Mucosa of descending colon (tissue), 3 donors: Measurements from ENCODE around the gene CEP41. TPM values are rescaled to one million over a fixed set of nuclear protein-coding genes. Genes with fewer than 3 reads are reported as not detected.

Source experiments
- ATAC-seq: fragments of 200-7000 bp; cut with Tn5 transposase; one replicate; pipeline ENCODE4 v1.9.1; 2020; ENCODE audit warnings: mild to moderate bottlenecking, moderate library complexity
- DNase-seq, 3 donors: peaks; one replicate each; pipeline ENCODE4 v3.0.0-alpha.2; 2020
- H3K36me3 ChIP-seq: fragments of 200-600 bp; one replicate; pipeline ENCODE4 v1.8.0; 2021; ENCODE audit warnings: low read depth, mild to moderate bottlenecking
- H3K4me1 ChIP-seq: fragments of 200-600 bp; one replicate; pipeline ENCODE4 v1.8.0; 2021; ENCODE audit warnings: low read depth, mild to moderate bottlenecking
- H3K4me3 ChIP-seq: fragments of 200-600 bp; one replicate; pipeline ENCODE4 v1.8.0; 2021; ENCODE audit warnings: mild to moderate bottlenecking
- H3K9me3 ChIP-seq: fragments of 200-600 bp; one replicate; pipeline ENCODE4 v1.8.0; 2021; ENCODE audit warnings: mild to moderate bottlenecking
- intact Hi-C, 2 donors: fragments of 100-400 bp; cut with DNase I in 1 of 2; cut with micrococcal nuclease in 1 of 2; formaldehyde crosslinking; loops; one replicate each; pipeline versions ENCODE4 v1.11.0 to v1.11.1; 2022; cut with DNase I, micrococcal nuclease
- total RNA-seq, 3 donors: library from RNA; stranded (reverse); fragmentation: NEBNext Ultra II Directional in 2 of 3; extraction: Animal tissue kit (Norgen Biotek cat#: 25700) in 2 of 3; gene quantifications; one replicate each; pipeline versions ENCODE4 v1.2.1 to v1.2.4, GENCODE V29; 2021 to 2023
- TF ChIP-seq, protein P1 (sequence below): fragments of 200-600 bp; IDR thresholded peaks from one replicate; pipeline ENCODE4 v1.8.0; 2022; ENCODE audit warnings: antibody characterized with exemption, mild to moderate bottlenecking
- donor health status: DM: no; HTN: no; CAD: no; lungs with moderate emphysema.
- donor health status: DM: no; HTN: no; CAD: no.
- donor health status: DM: no; HTN: yes; CAD: no.

Gene CEP41
- total RNA-seq, 3 donors from 2014 or later: 6.4 to 8.3 (median 6.6) TPM

DNA sequence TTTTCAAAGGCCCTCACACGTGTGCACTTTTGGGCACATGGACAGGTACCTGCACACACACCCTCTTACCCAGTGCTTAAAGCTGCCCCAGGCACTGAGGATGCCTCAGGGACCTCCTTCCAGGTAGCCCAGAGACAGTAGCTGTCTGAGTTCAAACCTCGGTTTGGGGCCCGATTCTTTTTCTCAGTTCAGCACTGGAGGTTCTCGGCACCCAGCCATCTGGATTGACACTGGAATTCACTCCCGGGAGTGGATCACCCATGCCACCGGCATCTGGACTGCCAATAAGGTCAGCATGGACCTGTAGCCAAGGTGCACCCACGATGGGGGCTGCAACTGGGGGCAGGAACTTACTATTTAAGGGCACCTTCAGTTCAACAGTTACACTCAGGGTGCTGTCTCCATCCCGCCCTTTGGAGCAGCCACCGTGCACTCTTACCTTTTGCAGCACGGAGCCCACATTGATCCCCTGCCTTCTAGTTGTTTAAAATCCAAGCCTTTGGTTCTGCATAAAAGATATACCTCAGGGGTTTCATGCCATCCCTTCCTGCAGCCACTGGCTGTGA lies 78.5 kb downstream of the CEP41 start:
- peaks cover 7% of the 10 kb centered on the region for H3K4me1 ChIP-seq
- TF ChIP-seq, protein P1, sequence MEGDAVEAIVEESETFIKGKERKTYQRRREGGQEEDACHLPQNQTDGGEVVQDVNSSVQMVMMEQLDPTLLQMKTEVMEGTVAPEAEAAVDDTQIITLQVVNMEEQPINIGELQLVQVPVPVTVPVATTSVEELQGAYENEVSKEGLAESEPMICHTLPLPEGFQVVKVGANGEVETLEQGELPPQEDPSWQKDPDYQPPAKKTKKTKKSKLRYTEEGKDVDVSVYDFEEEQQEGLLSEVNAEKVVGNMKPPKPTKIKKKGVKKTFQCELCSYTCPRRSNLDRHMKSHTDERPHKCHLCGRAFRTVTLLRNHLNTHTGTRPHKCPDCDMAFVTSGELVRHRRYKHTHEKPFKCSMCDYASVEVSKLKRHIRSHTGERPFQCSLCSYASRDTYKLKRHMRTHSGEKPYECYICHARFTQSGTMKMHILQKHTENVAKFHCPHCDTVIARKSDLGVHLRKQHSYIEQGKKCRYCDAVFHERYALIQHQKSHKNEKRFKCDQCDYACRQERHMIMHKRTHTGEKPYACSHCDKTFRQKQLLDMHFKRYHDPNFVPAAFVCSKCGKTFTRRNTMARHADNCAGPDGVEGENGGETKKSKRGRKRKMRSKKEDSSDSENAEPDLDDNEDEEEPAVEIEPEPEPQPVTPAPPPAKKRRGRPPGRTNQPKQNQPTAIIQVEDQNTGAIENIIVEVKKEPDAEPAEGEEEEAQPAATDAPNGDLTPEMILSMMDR: no peak
- no peak for ATAC-seq
- H3K4me3 ChIP-seq: no peak overlapping the region
- intact Hi-C loops: no loop called here
- H3K9me3 ChIP-seq: peaks cover 6% of the 10 kb centered on the region
- DNase-seq: no peak
- no peaks in the 10 kb centered on the region for H3K36me3 ChIP-seq

DNA sequence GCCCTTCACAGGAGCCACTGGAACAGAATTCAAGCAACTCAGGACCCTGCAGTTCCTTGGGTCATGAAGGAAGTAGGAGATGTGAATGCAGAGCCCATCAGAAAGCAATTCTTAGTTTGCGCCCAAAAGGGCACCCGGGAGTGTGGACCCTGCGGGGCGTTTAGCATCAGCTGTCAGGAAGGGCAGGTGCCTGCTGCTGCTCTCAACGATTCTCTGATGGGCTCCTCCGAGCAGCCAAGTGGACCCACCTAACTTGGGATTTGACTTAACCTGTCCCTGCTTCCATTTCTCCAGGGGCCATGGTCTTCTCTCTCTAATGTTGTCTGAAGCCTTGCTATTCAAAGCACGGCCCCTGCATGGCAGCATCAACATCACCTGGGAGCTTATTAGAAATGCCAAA lies 79.1 kb downstream of the CEP41 start:
- Histone ChIP-seq H3K9me3 (peaks cover 6% of the 10 kb centered on the region), H3K36me3 (no peaks in the 10 kb centered on the region), H3K4me1 (peaks cover 7% of the 10 kb centered on the region), H3K4me3 (no peak overlapping the region)
- intact Hi-C loops: no loop called here
- ATAC-seq: no peak
- no peak for DNase-seq
- TF ChIP-seq, protein P1: no peak

DNA sequence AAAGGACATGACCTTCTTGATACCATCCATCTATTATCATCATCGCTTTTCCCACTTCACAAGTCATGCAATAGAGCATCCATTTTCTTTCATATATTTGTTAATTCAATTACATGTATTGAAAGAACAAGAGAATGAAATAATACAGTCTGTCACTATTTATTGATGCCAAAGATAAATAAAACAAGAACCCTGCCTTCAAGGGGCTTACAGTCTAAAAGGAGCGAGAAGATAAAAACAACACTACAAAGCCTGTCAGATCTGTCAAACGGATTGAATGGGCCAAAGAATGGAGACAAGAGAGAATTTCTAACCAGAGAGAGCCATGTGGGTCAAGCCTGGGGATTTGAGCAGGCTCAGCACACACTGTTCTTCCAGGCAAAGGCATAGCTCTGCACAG lies 80.3 kb downstream of the CEP41 start:
- no peak for ATAC-seq
- no peaks in the 10 kb centered on the region for H3K4me1 ChIP-seq
- no peak overlapping the region for H3K4me3 ChIP-seq
- no peaks in the 10 kb centered on the region for H3K36me3 ChIP-seq
- TF ChIP-seq, protein P1: no peak
- H3K9me3 ChIP-seq: peaks cover 6% of the 10 kb centered on the region
- intact Hi-C loops: no loop called here
- DNase-seq: no peak

GRCh38 chr7:130359276-130359857 lies 81.4 kb downstream of the CEP41 start:
- H3K36me3 ChIP-seq: no peaks in the 10 kb centered on the region
- no peak for DNase-seq
- ATAC-seq: no peak
- H3K4me1 ChIP-seq: no peaks in the 10 kb centered on the region
- H3K9me3 ChIP-seq: peaks cover 6% of the 10 kb centered on the region
- TF ChIP-seq, protein P1: no peak
- intact Hi-C loops: no loop called here
- H3K4me3 ChIP-seq: no peak overlapping the region

- intact Hi-C loops: no loop called here
- no peak for DNase-seq
- TF ChIP-seq, protein P1: no peak
- Histone ChIP-seq H3K4me3 (no peak overlapping the region), H3K9me3 (peaks cover 6% of the 10 kb centered on the region), H3K4me1 (no peaks in the 10 kb centered on the region), H3K36me3 (no peaks in the 10 kb centered on the region)
- no peak for ATAC-seq
Observed at GRCh38 chr7:130358471-130358870, 82.3 kb downstream of the CEP41 start.
